GM19395 (cell line): ENCODE data around the gene ARL6IP6.
"Not testable (repeated sequence)": the region's sequence is repeated elsewhere in the genome, so short reads cannot be mapped to it uniquely, and the experiment has no call there.

Source experiments
- ATAC-seq: cut with Tn5 transposase; IDR thresholded peaks from one replicate; pipeline ENCODE4 v1.9.1; 2021; ENCODE audit warnings: mild to moderate bottlenecking, moderate library complexity; ENCODE audit not compliant: unreplicated experiment

Gene ARL6IP6

GRCh38 chr2:152720794-152721193 is 2.4 kb downstream of the ARL6IP6 start:
- no peak for ATAC-seq

- not testable (repeated sequence) for ATAC-seq
Observed at GRCh38 chr2:152722639-152723038, 4.2 kb downstream of the ARL6IP6 start.

DNA sequence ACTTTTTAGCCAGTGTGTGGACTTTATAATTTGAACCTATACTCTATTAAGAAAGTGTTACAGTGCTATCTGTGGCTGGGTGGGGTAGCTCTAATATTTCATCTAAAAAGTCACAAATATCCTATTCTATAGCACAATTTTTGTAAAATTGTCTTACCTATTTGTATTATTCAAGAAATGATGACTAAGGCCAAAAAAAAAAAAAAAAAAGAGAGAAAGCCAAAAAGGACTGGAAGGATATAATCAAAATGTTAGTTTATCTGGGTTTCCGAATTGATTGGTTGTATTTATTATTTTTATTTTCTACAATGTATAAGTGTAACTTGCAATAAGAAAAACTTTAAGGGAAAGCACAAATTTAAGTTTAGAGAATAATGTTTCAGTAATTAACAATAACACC is 5.5 kb downstream of the ARL6IP6 start:
- no peak for ATAC-seq

GRCh38 chr2:152729844-152730243 is 11.4 kb downstream of the ARL6IP6 start:
- ATAC-seq: peak; percentile 39

- peak; percentile 76 for ATAC-seq
Observed at GRCh38 chr2:152730591-152731333, 12.3 kb downstream of the ARL6IP6 start.

GRCh38 chr2:152737509-152737908 is 19.1 kb downstream of the ARL6IP6 start:
- not testable (repeated sequence) for ATAC-seq

GRCh38 chr2:152738438-152738837 is 20.0 kb downstream of the ARL6IP6 start:
- ATAC-seq: no peak

DNA sequence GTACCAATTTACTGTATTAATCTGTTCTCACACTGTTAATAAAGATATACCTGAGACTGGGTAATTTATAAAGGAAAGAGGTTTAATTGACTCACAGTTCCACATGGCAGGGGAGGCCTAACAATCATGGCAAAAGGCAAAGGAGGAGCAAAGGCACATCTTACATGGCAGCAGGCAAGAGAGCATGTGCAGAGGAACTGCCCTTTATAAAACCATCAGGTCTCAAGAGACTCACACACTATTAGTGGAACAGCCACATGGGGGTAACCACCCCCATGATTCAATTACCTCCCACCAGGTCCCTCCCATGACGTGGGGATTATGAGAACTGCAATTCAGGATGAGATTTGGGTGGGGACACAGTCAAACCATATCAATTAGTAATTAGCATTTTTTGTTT is 21.3 kb downstream of the ARL6IP6 start:
- ATAC-seq: not testable (repeated sequence)

DNA sequence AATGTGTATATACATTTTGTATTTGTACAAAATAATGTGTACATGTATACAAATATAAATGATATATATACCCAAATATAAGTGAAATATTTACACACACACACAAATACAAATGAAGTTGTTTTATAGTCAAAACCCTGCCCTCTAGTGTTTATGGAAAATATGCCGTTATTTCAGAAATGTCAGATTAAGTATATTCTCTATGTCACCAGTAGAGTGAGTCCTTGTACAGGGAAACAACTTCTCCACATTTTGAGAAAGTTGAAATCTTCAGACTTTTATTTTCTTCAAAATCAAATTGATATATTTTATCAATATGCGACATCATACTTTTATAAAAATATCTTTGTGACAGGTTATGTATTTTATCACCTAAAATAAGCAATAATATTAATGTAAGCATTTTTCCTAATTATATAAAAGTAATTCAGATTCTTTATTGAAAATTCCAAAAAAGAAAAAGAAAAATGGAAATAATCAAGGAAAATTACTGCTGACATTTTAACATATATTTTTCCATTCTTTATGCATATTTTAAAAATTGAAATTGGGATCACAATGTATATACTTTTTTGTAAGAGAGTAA is 22.4 kb downstream of the ARL6IP6 start:
- peak; percentile 87 for ATAC-seq

DNA sequence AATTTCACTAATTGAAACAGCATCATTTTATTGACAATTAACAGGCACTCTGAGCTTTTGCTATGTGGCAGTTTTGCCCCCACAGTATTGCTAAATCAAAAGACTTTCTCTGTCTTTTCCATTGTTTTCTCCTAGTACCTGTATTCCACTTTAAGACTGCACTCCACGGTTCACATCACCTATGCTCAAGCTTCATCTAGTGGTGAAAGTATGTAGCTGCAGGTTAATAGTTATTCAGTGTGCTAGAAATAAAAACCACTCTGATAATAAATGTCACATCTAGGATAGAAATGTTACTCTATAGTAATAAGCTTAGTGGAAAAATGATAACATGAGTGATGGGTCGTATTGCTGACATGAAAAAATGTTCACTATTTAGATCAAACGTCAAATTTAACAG is 24.6 kb downstream of the ARL6IP6 start:
- peak; percentile 56 for ATAC-seq

- ATAC-seq: not testable (repeated sequence)
Observed at GRCh38 chr2:152747751-152748150, 29.3 kb downstream of the ARL6IP6 start.

DNA sequence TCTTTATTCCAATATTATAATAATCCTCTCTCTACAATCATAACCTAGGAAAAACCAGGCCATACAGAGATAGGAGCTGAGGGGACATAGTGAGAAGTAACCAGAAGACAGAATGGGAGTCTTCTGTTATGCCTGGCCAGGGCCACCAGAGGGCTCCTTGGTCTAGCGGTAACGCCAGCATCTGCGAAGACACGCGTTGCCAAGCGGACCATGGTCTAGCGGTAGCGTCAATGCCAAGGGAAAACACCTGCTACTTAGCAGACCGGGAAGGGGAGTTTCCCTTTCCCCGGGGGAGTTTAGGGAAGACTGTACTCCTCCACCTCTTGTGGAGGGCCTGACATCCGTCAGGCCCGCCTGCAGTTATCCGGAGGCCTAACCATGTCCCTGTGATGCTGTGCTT is 36.6 kb downstream of the ARL6IP6 start:
- no peak for ATAC-seq

DNA sequence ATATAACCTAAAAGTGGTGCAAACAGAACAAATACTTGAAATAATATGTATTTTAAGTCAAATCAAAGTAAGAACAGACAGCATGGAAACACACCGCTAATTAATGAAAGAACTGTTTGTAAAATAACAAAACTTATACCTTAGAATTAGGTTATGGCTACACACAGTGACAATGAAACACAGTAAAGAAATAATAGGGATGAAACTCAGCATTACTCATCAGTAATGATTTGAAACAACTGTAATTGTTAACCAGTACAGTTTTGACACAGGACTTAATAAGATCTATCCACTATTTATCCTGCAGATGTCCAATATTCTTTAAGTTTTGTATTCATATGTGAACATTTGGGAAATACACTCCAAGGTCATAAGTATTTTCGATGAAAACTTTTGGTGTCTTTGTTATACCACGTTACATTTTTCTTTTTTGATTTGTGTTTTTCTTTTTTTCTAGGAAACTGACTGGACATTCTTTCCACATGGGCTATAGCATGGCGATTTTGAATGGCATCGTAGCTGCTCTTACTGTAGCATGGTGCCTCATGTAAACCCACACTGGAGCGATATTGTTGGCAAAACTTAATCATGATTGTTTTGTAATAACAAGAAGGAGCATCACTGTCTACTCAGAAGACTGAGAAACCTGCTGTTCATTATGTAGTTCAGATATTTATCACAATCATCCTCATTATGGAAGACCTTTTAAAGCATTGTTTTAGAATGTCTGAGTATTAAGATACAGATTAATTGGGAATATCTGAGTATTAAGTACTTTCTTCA is 41.1 kb downstream of the ARL6IP6 start:
- no peak for ATAC-seq

GRCh38 chr2:152761214-152761613 is 42.8 kb downstream of the ARL6IP6 start:
- ATAC-seq: no peak

GRCh38 chr2:152762202-152762601 is 43.8 kb downstream of the ARL6IP6 start:
- no peak for ATAC-seq

DNA sequence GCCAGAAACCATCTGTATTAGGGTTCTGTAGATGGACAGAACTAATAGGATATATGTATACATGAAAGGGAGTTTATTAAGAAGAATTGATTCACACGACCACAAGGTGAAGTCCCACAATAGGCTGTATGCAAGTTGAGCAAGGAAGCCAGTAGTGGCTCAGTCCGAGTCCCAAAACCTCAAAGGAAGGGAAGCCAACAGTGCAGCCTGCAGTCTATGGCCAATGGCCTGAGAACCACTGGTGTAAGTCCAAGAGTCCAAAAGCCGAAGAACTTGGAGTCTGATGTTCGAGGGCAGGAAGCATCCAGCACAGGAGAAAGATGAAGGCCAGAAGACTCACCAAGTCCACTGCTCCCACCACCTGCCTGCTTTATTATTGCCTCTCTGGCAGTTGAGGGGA is 44.8 kb downstream of the ARL6IP6 start:
- not testable (repeated sequence) for ATAC-seq

DNA sequence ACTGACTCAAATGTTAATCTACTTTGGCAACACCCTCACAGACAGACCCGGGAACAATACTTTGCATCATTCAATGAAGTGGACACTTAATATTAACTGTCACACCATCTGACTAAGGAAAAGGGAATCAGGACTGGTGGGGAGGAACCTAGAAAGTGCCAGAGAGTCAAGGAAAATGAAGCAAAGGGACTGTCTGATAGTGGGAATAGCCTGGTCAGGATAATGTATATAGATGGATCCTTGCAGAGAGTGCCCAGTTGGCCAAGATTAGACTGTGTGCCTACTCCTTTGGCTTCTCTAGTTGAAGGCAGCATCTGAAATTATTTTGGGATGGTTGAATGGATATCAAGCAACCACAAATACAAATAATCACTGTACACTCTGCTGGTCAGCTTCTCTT is 45.2 kb downstream of the ARL6IP6 start:
- ATAC-seq: no peak

DNA sequence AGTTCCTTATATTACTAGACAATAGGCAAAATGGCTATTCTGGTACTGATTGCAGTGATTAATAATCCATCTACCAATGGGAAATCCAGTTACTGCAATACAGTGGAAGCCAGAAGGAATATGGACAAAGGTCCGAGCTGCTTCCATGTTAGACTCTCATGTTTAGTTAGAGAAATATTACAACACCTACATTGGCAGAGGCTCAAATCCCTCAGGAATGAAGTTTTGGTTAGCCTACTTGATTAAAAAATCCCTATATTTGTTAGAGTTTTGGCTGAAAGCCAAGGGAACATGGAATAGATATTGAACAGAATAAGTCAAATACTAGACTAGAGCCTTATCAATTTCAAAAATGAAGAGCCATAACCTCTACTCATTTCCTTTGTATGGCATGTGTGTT is 48.5 kb downstream of the ARL6IP6 start:
- no peak for ATAC-seq

- ATAC-seq: no peak
Observed at GRCh38 chr2:152781175-152781574, 62.8 kb downstream of the ARL6IP6 start.

GRCh38 chr2:152782171-152782570 is 63.8 kb downstream of the ARL6IP6 start:
- no peak for ATAC-seq

GRCh38 chr2:152790883-152791282 is 72.5 kb downstream of the ARL6IP6 start:
- no peak for ATAC-seq

DNA sequence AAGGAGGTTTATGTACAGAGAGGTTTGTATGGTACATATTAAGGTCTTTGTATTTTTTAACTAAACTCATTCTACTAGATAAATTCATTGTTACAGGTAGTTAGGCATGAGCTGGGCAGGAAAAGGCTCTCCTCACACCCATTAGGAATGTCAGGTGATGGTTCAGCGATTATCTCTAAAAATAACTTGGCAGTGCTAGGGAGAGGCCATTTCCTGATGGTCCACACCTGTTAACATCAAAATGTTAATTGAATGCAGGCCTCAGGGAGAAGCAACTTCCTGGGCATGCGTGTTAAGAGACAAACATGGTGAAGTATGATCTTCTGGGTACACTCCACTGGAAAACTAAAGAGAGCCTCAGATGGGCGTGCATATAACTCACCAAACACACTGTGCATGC is 73.6 kb downstream of the ARL6IP6 start:
- no peak for ATAC-seq
